Measurements from ENCODE around the gene MX2.
"Not testable (repeated sequence)": the region's sequence is repeated elsewhere in the genome, so short reads cannot be mapped to it uniquely, and the experiment has no call there.

The MX2 gene

DNA sequence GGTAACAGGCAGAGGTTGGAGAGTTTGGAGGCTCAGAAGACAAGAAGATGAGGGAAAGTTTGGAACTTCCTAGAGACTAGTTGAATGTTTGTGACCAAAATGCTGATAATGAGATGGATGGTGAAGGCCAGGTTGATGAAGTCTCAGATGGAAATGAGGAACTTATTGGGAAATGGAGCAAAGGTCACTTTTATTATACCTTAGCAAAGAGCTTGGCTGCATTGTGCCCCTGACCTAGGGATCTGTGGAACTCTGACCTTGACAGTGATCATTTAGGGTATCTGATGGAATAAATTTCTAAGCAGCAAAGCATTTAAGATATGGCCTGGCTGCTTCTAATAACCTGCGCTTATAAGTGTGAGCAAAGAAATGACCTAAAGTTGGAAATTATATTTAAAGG is 28.1 kb upstream of the MX2 start:
- DNase-seq = no peak

DNA sequence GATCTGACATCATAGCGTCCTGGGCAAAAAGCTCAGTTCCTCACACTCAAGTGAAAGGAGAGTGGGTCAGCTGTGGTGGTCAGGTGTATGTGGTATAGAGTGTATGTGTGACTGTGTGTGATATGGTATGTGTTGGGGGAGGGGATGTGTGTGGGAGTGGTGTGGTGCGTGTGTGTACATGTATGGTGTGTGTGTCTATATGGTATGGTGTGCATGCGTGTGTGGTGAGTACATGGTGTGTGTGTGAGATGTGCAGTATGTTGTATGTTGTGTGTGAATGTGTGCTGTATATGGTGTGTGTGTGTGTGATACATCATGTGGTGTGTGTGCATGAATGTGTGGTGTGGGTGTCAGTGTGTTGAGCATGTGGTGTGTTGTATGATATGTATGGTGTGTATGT is 24.3 kb upstream of the MX2 start:
- no peak for DNase-seq

DNA sequence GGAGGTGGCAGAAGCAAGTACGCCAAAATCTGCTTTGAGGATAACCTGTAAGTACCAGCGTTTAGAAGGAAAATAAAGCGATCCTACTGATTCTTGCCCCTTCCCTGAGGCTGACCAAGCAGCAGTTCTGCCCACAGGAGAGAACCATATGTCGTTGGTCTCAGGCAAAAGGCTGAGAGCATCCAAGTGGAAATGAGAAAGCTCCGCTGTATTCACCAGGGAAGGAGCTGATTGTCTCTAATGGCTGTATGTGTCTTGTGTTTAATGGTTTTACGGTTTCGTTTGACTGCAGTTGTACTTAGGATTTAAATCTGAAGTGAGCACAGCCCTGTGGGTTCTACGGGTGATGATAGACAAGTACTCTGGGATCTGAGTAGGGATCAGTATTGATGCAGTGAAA is 23.4 kb upstream of the MX2 start:
- DNase-seq = no peak

DNA sequence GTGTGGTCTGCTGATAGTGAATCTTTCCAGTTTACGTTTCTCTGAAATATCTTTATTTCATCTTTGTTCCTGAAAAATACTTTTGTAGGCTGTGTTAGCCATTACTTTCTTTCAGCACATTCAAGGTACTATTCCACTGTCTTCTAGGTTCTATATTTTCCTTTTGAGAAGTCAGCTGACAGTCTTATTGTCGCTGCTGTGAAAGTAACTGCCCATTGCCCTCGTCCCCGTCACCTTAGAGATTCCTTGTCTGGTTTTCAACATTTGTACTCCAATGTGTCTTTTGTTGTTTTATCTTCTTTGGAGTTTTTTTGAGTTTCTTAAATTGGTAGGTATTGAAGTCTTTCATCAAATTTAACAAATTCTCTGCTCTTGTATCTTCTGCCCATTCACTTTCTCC is 19.8 kb upstream of the MX2 start:
- no peak for DNase-seq

DNA sequence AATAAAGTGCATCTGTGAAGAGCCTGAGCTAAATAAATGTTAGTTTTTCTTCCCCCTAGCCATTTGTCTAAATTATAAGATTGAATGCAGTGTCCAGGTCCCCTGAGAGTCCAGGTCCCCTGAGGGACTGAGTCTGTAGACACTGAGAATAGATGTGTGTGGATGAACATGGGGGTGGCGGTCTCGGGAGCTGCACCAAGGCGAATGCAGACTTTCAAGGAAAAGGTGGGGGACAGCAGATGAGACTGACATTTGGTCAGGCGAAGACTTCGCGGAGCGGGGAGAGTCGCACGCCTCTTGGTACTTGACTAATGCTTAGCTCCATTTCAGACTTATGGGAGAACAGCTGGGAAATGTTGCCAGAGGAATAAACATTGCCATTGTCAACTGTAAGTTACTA is 17.7 kb upstream of the MX2 start:
- no peak for DNase-seq

DNA sequence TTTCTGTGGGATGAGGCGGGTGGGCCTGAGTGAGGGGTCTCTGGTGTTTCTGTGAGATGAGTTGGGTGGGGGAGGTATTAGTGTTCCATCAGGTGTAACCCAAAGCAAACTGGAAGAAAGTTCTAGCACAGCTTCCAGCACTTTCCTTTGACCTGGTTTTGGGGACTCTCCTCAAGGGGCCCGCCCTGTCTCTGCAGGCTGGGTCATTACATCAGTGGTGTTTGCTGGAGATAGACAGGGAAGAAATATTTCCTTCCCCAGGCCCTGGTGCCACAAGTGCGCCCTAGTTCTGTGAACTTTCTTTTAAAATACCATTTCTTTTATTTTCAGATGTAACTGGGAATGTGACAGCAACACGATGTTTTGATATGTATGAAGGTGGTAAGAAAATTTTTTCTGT is 16.5 kb upstream of the MX2 start:
- DNase-seq = no peak

DNA sequence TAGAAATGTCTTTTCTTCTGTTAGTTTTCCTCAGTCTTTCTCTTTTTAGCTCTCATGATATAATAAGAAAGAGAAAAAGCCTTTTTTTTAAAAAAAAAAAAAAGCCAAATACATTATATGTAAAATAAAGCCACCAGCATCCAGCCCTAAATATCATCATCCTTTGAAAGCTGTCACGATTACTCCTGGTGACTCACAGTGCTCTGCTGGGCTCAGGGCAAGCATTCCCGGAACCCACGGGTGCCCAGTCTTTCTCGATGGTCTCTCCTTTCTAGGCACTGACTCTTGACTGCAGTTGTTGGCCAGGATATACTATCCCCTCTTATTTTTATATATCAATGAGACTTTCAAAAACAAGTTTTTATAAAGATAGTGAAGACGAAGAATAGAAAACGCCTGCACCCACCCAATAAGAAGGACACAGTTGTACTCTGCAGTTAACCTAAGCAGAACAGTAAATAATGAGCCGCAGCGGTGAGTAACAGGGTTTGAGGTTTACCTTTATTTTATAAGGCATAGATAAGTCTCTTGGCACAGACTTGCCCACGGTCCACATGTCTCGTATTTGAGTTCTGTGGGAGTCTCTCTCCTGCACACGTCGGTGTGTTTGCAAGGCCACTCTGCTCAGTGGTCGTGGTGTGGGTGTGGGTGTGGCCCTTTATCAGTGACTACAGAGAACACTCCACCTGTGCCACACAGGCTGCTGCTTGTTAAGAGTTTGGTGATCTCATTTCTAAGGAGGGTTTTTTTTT is 15.7 kb upstream of the MX2 start:
- DNase-seq = no peak

DNA sequence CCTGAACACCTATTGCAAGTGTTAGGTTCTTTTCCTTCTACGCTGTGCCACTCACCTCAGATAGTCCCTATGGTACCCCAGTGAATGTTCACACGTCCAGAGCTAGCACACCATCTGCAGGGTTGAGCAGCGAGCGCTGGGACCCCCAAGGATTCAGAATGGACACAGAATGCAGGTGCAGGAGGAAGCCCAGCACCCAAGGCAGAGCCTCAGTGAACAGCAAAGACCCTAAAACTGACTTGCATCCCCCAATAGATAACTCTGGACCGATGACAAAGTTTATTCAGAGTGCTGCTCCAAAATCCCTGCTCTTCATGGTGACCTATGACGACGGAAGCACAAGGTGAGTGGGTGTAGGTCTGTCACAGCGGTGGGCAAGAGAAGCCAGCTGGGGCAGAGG is 15.1 kb upstream of the MX2 start:
- no peak for DNase-seq

DNA sequence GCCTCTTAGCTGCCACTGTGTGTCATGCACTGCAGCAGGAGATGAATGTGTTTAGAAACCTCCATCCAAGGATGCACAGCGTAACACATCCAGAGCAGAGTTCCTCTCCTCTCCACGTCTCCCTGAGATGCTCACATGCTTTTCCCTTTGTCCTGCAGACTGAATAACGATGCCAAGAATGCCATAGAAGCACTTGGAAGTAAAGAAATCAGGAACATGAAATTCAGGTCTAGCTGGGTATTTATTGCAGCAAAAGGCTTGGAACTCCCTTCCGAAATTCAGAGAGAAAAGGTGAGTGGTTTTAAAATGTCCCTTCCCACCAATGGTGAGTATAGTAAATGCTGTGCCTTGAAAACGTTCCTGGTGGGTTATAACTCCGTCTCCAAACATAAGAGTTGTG is 13.4 kb upstream of the MX2 start:
- DNase-seq = no peak

DNA sequence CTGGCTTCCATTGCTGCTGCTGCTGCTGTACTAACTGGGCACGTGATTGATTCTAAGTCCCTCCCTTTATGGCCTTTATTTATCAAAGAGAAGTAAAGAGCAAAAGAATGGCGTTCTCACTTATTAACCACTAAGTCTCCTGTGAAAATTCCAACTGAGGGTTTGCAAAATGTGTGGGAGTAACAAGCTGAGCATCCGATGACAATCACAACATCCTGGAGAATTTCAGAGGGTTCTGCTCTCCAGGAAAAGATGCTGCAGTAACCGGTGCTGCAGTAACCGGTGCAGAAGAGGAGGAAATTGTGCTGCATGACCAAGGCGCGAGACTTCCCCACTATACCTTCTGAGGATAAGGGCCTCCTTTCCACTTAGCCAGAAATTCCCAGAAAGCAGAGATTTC is 12.7 kb upstream of the MX2 start:
- no peak for DNase-seq

DNA sequence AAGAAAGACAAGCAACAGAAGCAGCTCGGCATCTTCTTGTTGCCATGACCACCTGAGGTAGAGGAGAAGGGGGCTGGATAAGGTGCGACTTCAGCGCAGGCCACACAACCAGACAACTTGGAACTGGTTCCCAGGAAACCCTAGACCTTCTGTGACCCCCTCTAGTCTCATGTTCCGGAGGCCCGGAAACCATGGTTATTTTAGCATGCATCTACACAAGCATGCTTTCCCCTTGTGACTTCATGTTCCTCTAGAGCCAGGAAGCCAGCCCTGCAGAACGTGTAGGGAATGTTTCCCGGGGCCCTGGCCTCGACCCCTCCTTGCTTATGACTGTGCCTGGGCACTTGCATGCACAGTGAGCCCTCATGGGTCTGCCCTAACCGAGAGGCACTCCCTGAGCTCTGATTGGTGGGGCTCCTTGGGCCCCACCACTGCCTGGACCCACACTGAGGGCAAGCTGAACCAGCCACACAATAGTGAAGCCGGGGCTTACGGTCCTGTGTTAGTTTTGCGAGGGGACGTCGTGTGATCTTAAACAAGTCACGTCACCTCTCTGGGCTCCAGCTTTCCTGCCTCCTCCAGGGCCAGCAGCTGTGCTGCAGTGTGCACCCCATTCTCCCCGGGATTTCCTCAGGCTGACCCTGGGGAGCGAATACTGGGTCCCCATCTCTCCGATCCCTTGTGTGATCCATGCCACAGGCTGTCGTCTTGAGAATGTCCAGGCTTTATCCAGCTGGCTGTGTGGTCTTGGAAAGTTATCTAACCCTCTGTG is 12.0 kb upstream of the MX2 start:
- DNase-seq = no peak

DNA sequence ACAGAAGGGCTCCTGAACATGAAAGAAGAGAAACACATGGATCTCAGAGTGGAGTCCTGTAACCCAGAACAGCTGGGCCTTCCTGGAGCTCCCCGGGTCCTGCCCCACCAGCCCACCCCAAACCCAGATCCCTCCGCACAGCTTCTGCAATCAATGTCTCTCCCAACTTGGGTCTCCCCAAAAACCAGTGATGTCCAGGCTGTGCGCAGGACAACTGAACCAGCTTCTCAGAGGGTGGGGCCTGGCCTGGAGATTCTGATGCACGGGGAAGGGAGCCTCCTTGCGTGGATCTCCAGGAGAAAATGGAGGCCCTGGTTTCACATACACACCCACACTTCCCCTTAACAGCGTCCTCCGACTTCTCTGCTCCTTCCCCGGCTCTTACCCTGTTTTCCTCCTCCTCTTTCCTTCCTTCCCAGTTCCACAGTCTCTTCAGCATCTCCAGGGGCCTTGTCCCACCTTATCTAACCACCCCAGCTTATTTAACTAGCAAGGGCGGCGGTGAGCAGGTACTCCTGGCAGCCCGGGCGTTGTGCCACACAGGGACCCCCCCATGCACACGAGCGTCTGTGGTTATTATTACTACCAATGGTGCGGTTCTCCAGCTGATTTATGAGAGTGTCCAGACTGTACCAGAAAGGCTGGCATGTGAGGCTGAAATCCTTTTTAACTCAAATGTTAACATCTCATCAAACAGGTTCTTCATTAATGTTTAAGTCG is 11.2 kb upstream of the MX2 start:
- DNase-seq = no peak

DNA sequence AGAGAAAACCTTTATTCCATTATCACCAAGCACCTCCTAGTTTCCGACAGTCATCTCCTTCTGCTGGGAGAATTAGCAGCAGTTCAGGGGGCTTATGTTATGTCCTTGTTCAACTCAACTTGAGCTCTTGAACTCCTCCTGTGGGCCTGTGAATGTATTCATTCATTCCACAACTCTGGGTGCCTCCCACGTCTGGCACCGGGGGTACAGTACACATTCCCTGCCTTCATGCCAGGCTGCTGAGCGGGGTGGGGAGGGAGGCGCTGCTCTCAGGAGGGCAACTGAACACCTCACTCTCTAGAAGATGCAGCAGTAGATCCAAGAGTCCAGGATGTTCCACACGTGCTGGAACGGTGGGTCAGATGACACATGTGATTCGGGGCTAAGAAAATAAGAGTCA is 4.3 kb upstream of the MX2 start:
- DNase-seq = no peak

DNA sequence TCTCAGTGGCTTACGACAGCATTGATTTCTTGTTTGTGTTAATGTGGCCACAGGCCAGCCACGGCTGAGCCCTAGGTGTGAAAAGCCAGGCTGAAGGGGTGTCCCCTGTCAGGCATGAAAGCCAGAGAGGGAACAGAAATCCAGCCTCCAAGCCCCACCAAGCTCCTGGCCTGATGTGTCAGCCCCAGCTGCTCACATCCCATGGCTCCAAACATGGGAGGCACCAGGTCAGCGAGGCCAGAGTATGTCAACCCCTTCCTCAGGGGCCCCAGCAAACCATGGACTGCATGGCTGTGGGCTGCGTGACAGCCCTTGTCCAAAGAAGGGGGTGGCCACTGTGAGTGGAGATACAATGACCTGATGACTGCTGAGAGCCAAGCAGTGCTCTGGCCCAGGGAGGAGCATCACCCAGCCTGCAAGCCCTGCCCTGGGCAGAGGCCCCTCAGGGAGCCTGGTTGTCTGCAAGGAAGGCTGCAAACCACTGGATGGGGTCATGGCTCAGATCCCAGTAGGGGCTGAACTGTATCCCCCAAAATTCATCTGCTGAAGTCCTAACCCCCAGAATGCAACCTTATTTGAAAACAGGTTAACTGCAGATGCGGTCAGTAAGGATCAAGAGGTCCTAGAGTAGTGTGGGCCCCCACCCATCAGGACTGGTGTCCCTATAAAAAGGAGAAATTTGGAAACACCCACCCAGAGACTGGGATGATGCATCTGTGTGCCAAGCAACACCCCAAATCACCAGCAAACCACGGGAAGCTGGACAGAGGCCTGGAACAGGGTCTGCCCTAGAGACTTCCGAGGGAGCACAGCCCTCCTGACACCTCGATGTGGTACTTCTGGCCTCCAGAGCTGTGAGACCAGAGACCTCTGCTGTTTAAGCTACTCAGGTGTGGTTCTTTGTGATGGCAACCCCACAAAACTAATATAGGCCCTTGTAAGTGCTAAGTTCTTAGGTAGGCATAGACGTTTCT is 3.3 kb upstream of the MX2 start:
- no peak for DNase-seq

DNA sequence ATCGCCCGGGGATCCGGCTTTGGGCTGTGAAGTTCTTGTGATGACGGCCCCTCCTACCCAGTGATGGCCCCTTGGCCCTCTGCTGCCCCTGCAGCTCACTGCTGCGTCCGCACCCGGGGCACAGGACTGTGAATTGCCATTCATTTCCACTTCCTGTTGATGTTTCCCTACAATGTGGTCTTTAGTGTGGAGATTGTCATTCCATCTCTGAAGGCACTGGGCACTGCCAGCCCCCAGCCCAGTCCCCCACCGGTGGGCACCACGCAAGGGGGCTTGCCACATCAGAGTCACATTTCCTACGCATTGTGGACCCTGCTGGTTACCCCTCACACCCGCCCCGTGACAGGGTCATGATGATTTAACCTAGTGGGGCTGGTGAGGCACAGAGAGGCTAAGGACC is 2.5 kb upstream of the MX2 start:
- DNase-seq = no peak

DNA sequence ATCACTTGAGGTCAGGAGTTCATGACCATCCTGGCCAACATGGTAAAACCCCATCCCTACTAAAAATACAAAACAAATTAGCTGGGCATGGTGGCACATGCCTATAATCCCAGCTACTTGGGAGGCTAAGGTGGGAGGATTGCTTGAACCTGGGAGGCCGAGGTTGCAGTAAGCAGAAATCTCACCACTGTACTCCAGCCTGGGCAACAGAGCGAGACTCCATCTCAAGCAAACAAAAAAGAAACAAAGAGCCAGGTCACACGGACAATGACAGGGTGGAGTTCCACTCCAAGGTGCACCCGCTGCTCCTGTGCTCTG is 2.1 kb upstream of the MX2 start:
- DNase-seq = not testable (repeated sequence)

DNA sequence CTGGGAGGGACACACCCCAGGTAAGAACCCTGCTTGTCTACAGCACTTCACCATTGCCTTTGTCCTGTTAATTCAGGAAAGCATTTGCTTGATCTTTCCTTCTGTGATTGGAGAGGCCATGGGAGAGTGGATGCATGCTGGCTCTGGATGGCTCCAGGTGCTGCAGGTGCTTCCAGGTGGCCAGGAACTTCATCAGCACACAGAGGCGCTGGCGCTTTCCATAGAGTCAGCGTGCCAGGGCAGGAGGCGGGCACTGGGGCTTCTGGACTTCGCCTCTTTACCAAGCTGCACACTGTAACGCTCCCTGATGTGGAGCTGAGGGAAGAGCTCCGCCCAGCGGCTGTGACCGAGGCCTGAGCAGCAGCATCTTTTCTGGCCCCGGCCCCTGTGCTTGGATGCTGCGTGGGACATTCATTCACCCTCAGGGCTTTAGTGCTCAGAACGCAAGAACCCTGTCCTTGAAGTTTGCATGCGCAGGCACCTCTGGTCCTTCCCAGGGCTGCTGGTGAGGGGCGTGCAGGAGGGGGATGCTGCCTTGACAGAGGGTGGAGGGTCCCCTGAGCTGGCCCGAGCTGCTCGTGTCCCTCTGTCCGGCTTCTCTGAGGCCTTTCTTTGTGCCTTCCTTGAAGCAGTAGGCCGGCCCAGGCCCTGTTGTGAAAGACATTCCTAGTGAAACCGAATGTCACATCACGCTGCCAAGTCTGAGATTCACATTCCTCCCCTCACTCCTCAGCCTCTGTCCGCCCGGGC is 1.6 kb upstream of the MX2 start:
- no peak for DNase-seq

DNA sequence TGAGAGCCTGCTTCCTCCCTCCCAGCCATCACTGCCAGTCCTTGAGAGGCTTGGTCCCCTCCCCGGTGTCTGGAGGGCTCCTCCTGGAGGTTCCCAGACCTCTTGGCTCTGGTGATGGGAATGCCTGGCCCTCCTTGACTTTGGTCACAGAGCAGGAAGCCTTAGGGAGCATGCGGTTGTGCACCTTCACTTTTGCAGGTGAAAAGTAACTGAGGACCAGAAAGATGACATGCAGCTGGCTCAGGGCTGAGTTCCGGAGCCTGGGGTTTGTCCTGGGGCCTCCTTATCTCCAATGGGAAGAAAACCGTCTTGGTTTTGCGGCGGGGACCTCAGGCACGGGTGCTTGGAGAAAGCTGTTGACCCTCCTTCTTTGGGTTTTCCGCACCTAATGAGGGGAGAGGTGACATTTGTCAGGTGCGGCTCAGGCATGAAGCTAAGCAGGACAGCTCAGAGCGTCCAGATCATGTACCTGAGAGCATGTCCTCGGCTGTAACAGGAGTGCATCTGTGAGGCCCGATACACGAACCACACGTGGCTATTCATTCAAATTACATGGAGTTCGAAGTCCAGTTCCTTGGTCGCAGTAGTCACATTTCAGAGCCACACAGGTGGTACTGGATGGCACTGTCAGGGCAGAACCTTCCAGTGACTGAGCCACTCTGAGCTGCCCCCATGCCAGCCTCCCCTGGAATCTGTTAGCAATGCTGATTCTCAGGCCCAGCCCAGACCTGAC is 608 bp upstream of the MX2 start:
- no peak for DNase-seq

DNA sequence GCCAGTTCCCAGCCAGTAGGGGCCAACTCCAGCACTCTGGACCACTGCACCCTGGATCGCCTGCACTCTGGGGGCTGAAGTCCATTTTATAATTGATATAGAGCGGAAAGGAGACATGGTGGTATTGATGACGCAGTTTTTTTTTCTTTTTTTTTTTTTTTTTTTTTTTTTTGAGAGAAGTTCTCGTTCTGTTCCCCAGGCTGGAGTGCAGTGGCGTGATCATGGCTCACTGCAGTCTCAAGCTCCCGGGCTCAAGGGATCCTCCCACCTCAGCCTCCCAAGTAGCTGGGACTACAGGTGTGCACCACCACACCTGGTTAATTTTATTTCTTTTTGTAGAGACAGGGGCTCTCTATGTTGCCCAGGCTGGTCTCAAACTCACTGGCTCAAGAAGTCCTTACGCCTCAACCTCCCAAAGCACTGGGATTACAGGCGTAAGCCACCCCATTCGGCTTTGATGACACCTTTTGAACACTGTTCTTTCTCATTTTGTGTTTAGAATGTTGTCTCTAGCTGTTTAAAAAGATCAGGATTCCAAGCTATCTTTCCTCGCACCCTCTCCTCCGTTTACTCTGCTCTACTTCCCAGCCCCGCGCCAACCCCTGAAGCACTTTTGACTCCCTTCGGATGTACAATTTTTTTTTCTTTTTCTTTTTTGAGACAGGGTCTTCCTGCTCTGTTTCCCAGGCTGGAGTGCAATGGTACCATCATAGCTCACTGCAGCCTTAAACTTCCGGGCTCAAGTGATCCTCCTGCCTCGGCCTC is 960 bp downstream of the MX2 start:
- DNase-seq = no peak

All from amygdala (tissue), 56 donors.